T-helper 2 cell treated with Interferon-gamma antibody and Interleukin-4, amounts not matched to agents 100 ng/mL and 5 ng/mL, for 36 hours (primary cell): Measurements from ENCODE around the gene COQ9. TPM values are rescaled to one million over a fixed set of nuclear protein-coding genes. Genes with fewer than 3 reads are reported as not detected.

ENCODE experiments used
- intact Hi-C: fragments of 100-400 bp; cut with micrococcal nuclease; formaldehyde crosslinking; loops from one replicate; pipeline ENCODE4 v1.15.1; 2023
- total RNA-seq: library from RNA; stranded (reverse); gene quantifications from 2 replicates; pipeline ENCODE4 v1.2.3, GENCODE V29; 2022

Gene COQ9
- total RNA-seq, 1 donor from 2014 or later = 39.7 TPM

- intact Hi-C loops = no loop called here
Observed at GRCh38 chr16:57471852-57472664, 24.8 kb downstream of the COQ9 start.

DNA sequence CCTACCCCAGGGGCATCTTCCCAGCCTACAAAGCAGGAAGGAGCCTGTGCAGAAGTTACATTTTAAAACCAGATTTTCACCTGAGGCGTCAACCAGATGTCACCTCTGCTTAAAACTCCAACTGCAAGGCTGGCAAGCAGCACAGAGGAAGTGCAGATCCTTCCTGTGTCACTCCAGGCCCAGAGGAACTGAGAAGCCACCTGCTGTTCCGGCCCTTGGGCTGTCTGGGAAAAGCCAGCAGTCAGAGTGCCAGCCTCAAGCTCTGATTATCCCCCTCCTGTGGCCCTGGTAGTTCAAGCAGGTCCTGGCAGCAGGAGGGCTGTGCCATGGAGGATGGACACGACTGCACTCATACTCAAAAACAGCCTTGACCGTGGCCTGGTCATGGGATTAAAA is 25.4 kb downstream of the COQ9 start:
- intact Hi-C loops = no loop called here

DNA sequence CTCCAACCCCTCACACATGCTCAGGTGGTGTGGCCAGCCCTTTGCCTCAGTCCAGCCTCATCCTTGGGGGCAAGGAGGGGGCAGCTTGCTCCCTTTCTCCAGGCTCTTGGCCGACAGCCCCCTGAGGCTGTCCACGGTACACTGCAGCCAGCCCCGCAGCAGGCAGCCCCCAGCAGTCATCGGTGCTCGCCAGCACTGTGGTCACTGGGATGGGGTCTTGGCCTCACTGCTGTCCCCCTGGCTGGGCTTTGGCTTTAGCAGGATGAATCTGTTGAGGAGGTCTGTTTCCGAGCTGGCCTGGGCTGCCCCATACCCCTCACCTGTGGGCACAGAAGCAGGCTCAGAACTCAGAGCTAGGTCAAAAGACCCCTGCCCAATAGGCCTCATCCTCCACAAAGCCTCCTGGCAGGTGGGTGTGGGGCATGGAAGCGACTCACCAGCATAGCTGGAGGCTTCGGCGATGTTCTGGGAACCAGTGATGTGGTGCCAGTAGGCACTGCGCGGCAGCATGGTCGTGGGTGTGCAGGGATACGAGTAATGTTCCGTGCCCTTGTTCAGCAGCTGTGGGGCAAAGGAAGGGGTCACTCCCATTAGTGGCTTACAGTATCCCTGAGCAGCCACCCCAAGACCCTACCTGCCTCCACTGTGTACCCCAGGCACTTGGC is 26.0 kb downstream of the COQ9 start:
- intact Hi-C loops = no loop called here

GRCh38 chr16:57473906-57474305 is 26.6 kb downstream of the COQ9 start:
- intact Hi-C loops = no loop called here

GRCh38 chr16:57474671-57475661 is 27.7 kb downstream of the COQ9 start:
- intact Hi-C loops = loop anchor here (5.0 kb wide), 1 partner anchor 42 kb away; no protein-coding TSS in a partner anchor

GRCh38 chr16:57475711-57476339 is 28.5 kb downstream of the COQ9 start:
- intact Hi-C loops = loop anchor here (5.0 kb wide), 1 partner anchor 41 kb away; no protein-coding TSS in a partner anchor

DNA sequence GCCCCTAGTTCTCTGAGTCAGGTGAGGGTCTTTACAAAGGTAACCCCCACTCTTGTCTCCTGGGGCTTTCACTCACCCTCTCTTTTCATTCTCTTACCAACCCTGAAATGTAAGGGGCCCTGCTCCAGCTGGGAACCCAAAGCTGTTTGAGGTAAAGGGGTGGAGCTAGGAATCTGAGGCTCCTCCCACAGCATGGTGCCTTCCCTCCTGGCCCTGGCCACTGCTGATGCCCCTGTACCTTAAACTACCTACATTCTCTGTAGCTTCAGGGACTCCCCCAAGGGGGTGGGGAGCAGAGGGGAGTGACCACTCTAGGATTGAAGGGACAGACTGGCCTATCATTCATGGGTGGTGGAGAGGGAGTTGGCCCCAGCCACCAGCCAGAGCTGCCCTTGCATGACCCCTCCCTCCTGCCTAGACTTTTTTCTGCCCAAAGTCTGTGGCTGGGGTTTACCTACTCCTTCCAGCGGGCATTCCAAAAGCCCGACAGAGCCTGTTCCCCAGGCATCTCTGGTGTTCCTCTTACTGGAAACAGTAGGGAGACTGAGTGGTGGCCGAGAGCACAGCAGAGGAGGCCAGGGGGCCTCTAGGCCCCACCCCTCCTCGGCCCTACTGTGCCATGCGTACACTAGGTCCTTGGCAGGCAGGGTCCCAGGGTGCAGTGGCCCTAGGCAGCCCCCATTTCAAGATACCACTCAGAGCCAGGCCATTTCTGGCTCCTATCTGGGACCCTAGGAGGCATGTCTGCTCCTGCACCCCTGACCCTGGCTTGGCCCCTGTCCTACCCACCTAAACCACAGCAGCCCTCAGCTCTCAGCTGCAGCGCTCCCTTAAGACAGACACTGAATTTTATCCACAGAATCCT is 29.5 kb downstream of the COQ9 start:
- intact Hi-C loops = loop anchor here (5.0 kb wide), 1 partner anchor 41 kb away; no protein-coding TSS in a partner anchor

DNA sequence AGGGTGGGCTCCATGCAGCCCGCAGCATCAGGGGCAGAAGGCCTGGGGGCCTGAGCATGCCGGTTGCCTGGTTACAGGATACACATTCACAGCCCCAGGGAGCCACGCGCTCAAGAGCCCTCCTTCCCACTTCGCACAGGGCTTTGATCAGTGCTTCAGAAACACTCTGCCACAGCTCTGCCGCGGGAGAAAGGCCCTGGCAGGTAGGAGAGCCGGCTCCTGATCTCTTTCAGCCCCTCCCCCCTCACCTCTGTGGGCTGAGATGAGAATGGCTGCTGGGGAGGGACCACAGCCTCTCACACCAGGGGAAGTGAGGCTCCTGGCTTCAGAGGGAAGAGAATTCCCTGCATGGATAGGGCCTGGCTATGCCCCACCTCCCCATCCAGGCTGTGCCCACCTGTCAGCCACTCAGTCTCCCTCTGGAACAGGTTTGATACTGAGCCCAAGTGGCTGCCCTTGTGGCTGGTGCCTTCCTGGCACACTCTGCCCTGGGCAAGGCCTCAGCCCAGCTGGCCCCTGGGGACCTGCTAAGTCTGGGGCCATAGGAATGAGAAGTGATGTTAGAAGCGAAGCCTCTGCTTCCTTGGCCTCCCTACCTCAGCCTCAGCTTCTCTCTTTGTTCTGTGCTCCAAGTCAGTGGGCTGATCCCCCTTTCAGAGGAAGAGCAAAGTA is 30.4 kb downstream of the COQ9 start:
- intact Hi-C loops = loop anchor here (5.0 kb wide), 1 partner anchor 40 kb away; no protein-coding TSS in a partner anchor

DNA sequence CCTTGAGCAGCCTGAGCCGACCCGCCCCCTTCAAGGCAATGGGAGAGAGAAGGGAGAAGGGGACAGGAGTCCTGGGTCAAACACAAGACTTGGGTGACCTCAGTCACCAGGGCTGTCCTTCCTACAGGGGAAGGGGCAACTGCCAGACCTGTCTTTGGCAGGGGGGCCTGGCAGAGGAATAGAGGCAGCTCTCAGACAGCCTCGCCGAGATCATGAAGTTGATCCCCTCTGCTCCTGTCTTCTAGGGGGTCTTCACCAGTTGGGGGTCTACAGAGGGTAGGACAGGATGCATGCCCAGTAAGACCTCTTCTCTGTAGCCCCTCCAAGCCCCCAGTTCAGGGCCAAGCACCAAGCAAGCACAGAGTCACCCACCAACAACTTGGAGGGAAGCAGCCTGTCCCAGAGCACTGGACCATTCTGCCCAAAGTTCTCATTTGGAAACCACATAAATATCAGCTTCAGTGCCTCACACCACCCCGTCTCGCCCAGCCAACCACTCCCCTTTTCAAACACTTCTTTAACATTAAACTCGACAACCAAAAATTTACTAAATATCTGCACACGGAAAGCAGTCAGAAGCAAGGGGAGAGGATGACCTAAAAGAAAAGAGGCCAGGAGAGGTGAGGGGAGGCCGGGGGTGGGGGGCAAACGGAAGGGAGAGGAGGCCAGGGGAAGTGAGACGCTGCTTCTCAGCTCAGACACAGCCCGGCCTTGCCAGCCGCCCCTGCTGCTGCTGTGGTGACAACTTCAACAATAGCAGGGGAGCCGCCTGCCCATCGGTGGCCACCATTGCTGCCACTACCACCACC is 31.3 kb downstream of the COQ9 start:
- intact Hi-C loops = loop anchor here (5.0 kb wide), 1 partner anchor 39 kb away; no protein-coding TSS in a partner anchor

DNA sequence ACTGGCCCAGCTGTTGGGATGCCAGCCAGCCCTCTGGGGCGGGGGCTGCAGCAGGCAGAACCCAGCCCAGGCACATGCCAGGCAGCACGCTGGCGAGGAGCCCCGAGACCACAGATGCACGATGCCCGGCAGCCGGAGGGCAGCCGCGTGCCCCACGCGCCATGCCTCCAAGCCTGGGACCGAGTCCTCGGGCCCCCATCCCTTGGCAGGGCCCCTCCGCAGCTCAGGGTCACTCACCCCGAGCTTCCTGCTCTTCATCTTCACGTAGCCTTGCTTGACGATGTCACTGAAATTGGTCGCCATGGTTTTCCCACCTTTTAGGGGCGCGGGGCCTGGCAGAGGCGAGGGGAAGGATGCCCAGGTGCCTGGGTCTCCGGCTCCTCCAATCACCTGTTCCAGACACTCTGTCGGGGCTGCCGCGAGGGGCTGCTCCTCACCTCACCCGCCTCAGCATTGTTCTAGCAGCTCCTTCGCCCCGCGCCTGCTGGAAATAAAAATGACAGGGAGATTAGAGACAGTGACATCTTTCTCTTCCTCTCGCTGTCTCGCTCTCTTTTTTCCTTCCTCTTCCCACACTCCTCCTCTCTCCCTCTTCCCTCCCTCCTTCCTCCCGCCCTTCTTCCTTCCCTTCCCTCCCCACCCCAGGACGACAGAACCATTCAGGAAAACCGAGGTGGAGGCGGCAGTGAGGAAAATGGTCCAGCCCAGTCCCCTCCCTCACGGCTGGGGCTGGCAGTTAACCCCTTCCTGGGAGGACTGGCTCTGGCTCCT is 32.1 kb downstream of the COQ9 start:
- intact Hi-C loops = loop anchor here (5.0 kb wide), 1 partner anchor 38 kb away; no protein-coding TSS in a partner anchor

- intact Hi-C loops = loop anchor here (5.0 kb wide), 1 partner anchor 37 kb away; no protein-coding TSS in a partner anchor
Observed at GRCh38 chr16:57479976-57480753, 32.9 kb downstream of the COQ9 start.

GRCh38 chr16:57480754-57481230 is 33.5 kb downstream of the COQ9 start:
- intact Hi-C loops = no loop called here

GRCh38 chr16:57481421-57481820 is 34.1 kb downstream of the COQ9 start:
- intact Hi-C loops = no loop called here

- intact Hi-C loops = no loop called here
Observed at GRCh38 chr16:57482845-57483545, 35.7 kb downstream of the COQ9 start.

DNA sequence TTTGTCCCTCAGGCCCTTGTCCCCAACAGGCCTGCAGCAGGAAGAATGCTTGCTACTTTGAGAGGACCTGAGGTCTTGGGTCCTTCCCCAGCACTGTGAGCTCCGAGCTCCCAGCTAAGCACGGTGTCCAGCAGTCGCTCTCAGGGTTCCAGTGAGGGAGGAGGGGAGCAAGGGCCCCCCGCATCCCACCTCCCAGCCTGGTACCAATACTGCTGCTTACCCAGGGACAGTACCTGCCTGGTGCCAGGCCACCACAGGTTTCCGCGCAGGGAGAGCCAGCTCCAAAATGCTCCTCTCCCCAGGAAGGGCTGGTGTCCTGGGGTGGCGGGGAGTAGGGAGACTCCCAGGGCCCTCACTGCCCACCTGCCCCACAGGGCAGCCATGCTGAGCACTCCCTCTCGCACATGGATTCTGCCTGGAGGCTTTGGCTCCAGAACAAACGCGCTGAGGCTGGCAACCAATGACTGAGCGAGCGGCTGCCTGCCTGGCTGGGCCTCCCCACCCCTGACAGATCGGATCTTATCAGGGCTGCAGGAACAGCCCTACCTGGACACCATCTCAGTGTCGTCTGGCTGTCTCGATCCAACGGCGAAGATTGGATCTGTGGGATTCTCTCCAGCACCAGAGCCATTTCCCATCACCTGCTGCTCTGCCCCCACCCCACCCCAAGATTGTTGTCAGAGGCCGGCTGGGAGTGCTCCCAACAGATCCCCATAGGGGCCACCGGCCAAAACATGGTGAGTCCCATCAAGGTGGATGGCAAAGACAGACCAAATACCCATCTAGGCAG is 36.6 kb downstream of the COQ9 start:
- intact Hi-C loops = no loop called here
